ENCODE data around the gene IFIT2.
"Not testable (repeated sequence)": the region's sequence is repeated elsewhere in the genome, so short reads cannot be mapped to it uniquely, and the experiment has no call there.

The IFIT2 gene

GRCh38 chr10:89348481-89348880, 46.6 kb downstream of the IFIT2 start:
- TF ChIP-seq CTCF (IDR thresholded peaks at IDR 0.05; ENCODE audit: low read depth, low read length, missing control alignments), result no peak
- H3K4me3 ChIP-seq (ENCODE audit: low read depth, low read length), result no peak overlapping the region
- no peak for DNase-seq (ENCODE audit: low read depth)

GRCh38 chr10:89348975-89349374, 47.1 kb downstream of the IFIT2 start:
- no peak for DNase-seq (ENCODE audit: low read depth)
- H3K4me3 ChIP-seq (ENCODE audit: low read depth, low read length), result no peak overlapping the region
- no peak for TF ChIP-seq CTCF (IDR thresholded peaks at IDR 0.05; ENCODE audit: low read depth, low read length, missing control alignments)

- H3K4me3 ChIP-seq (ENCODE audit: low read depth, low read length), result peak overlapping the region; percentile 15; the same call in 1 of the 2 replicates
- not testable (repeated sequence) for DNase-seq (ENCODE audit: low read depth)
These were observed 48.9 kb downstream of the IFIT2 start for GRCh38 chr10:89350631-89351315.

- H3K4me3 ChIP-seq (ENCODE audit: low read depth, low read length), result no peak overlapping the region; the same call in 1 of the 2 replicates
- DNase-seq (ENCODE audit: low read depth), result no peak
These were observed 49.5 kb downstream of the IFIT2 start for GRCh38 chr10:89351412-89351779.

GRCh38 chr10:89351780-89352597, 50.1 kb downstream of the IFIT2 start:
- TF ChIP-seq CTCF (IDR thresholded peaks at IDR 0.05; ENCODE audit: low read depth, low read length, missing control alignments), result no peak
- no peak overlapping the region; the same call in 1 of the 2 replicates for H3K4me3 ChIP-seq (ENCODE audit: low read depth, low read length)
- DNase-seq (ENCODE audit: low read depth), result no peak

More at GRCh38 chr10:89351412-89351779, 49.5 kb downstream of the IFIT2 start:
- no peak for TF ChIP-seq CTCF (IDR thresholded peaks at IDR 0.05; ENCODE audit: low read depth, low read length, missing control alignments)

GRCh38 chr10:89352802-89353201, 51.0 kb downstream of the IFIT2 start:
- no peak for DNase-seq (ENCODE audit: low read depth)
- H3K4me3 ChIP-seq (ENCODE audit: low read depth, low read length), result no peak overlapping the region
- no peak for TF ChIP-seq CTCF (IDR thresholded peaks at IDR 0.05; ENCODE audit: low read depth, low read length, missing control alignments)

GRCh38 chr10:89355394-89355931, 53.6 kb downstream of the IFIT2 start:
- H3K4me3 ChIP-seq (ENCODE audit: low read depth, low read length), result no peak overlapping the region
- DNase-seq (ENCODE audit: low read depth), result no peak
- TF ChIP-seq CTCF (IDR thresholded peaks at IDR 0.05; ENCODE audit: low read depth, low read length, missing control alignments), result no peak

Measured in GM12864 (cell line).